ENCODE measurements around the gene MMP24.
"Not testable (repeated sequence)": the region's sequence is repeated elsewhere in the genome, so short reads cannot be mapped to it uniquely, and the experiment has no call there.

Gene MMP24

DNA sequence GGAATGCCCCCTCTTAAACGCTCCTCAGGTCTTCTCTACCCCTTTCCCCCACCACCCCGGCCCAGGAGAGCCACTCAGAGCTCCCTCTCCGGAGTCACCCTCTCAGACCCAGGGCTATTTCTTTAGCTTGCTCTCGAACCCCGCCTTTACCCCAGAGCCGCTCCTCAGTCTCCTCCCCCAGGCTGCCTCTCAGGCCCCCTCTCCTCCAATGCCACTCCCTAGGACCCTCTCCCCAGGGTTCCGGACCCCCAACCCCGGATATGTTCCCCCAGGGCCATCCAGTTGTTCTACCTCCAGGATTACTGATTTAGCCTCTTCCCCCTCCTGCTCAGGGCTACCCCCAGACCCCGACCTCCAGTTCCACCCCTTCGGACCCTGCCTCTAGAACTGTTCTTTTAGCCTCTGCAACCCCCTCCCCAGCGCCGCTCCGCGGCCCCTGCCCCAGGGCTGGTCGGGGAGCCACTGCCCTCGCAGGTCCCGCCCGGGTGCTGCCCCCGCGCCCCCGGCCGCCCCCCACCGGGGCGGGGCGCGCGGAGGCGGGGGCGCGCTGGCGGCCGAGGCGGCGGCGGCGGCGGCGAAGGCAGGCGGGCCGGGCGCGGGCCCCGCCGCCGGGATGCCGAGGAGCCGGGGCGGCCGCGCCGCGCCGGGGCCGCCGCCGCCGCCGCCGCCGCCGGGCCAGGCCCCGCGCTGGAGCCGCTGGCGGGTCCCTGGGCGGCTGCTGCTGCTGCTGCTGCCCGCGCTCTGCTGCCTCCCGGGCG, at the start of gene MMP24:
Gene MMP24 (plus strand): TSS at position 565 of the 758 bp plus-strand sequence. CDS start 49 bp downstream, at position 614.
- no peak for DNase-seq (ENCODE audit: low read depth)
- TF ChIP-seq, protein P1, sequence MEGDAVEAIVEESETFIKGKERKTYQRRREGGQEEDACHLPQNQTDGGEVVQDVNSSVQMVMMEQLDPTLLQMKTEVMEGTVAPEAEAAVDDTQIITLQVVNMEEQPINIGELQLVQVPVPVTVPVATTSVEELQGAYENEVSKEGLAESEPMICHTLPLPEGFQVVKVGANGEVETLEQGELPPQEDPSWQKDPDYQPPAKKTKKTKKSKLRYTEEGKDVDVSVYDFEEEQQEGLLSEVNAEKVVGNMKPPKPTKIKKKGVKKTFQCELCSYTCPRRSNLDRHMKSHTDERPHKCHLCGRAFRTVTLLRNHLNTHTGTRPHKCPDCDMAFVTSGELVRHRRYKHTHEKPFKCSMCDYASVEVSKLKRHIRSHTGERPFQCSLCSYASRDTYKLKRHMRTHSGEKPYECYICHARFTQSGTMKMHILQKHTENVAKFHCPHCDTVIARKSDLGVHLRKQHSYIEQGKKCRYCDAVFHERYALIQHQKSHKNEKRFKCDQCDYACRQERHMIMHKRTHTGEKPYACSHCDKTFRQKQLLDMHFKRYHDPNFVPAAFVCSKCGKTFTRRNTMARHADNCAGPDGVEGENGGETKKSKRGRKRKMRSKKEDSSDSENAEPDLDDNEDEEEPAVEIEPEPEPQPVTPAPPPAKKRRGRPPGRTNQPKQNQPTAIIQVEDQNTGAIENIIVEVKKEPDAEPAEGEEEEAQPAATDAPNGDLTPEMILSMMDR (IDR thresholded peaks at IDR 0.05; ENCODE audit: low read depth, low read length, missing control alignments) = no peak
- H3K4me3 ChIP-seq (ENCODE audit: low read depth, low read length) = no peak within 1 kb of the TSS

DNA sequence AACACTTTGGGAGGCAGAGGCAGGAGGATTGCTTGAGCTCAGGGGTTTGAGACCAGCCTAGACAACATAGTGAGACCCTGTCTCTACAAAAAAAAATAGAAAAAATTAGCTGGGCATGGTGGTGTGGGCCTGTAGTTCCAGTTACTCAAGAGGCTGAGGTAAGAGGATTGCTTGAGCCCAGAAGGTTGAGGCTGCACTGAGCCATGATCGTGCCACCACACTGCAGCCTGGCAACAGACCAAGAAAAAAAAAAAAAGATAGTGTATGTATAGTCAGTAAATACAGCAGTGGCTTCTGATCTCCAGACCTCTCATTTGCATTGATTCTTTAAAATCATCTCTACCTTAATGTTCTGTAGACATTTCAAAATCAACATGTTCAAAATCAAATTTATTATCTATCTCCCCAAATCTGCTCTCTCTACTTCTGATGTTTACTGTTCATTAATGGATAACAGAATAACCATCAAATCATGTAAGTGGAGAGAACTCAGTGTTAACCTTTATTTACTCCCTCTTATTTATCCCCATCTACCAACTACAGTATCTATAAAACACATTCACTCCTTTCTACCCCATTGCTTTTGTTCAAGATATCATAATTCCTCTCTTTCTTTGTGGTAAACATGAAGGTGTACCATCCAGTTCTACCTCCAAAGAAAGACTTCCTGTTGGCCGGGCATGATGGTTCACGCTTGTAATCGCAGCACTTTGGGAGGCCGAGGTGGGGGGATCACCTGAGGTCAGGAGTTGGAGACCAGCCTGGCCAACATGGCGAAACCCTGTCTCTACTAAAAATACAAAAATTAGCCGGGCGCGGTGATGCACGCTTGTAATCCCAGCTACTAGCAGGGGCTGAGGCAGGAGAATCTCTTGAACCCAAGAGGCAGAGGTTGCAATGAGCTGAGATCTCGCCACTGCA, 46.9 kb upstream of the MMP24 start:
- DNase-seq (ENCODE audit: low read depth) = no peak
- no peak overlapping the region for H3K4me3 ChIP-seq (ENCODE audit: low read depth, low read length)
- TF ChIP-seq, protein P1 (IDR thresholded peaks at IDR 0.05; ENCODE audit: low read depth, low read length, missing control alignments) = no peak

GRCh38 chr20:35180266-35180665, 46.2 kb upstream of the MMP24 start:
- TF ChIP-seq, protein P1 (IDR thresholded peaks at IDR 0.05; ENCODE audit: low read depth, low read length, missing control alignments) = no peak
- H3K4me3 ChIP-seq (ENCODE audit: low read depth, low read length) = no peak overlapping the region
- no peak for DNase-seq (ENCODE audit: low read depth)

GRCh38 chr20:35181731-35182130, 44.8 kb upstream of the MMP24 start:
- TF ChIP-seq, protein P1 (IDR thresholded peaks at IDR 0.05; ENCODE audit: low read depth, low read length, missing control alignments) = no peak
- DNase-seq (ENCODE audit: low read depth) = no peak
- no peak overlapping the region for H3K4me3 ChIP-seq (ENCODE audit: low read depth, low read length)

- H3K4me3 ChIP-seq (ENCODE audit: low read depth, low read length); DNase-seq (ENCODE audit: low read depth): not testable (repeated sequence)
Measured at GRCh38 chr20:35186691-35187289, 39.7 kb upstream of the MMP24 start.

DNA sequence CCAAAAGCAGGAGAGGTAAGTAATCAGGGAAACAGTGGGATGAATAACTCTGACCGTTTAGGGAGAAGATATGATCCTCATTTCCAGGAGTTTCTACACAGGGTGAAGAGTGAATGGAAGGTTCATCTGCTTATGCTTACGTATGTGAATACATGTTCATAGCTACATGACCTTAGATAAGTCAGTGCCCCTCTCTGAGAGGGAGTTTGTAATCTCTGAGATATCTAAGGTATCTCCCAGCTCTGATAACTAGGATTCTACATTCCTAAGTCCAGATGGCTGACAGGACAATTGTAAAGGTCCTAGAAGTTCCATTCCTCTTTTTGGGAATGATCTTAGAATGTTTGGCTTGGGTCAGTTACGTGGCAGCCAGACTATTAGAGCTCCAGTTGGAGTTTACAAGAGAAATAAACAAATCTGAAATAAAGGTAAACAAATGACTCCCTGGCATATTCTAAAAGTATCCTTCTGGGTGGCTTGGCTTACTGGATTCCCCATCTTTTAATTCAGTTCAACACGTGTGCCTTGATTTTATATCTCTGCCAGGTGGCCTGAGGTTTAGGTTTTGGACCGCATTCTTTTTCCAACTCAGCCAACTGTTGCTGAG, 38.8 kb upstream of the MMP24 start:
- no peak overlapping the region for H3K4me3 ChIP-seq (ENCODE audit: low read depth, low read length)
- no peak for DNase-seq (ENCODE audit: low read depth)
- TF ChIP-seq, protein P1 (IDR thresholded peaks at IDR 0.05; ENCODE audit: low read depth, low read length, missing control alignments) = no peak

DNA sequence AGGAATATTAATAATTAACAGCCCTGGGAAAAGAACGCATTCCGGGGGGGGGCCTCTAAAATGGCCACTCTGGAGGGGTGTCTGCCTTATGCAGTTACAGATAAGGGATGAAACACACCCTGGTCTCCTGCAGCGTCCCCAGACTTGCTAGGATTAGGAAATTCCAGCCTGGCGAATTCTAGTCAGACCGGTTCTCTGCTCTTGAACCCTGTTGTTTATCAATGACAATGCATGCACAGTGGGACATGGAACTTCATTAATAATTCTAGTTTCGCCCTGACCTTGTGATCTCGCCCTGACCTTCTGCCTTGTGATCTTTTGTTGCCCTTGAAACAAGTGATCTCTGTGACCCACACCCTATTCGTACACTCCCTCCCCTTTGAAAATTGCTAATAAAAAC, 37.3 kb upstream of the MMP24 start:
- DNase-seq (ENCODE audit: low read depth); H3K4me3 ChIP-seq (ENCODE audit: low read depth, low read length): not testable (repeated sequence)
